Loucy (cell line): ENCODE data around the gene CREB1.

Source experiments
- EZH2phosphoT487 ChIP-seq: fragments of 200-600 bp; IDR thresholded peaks from 2 replicates; pipeline ENCODE4 v1.6.1; 2018; ENCODE audit warnings: antibody characterized with exemption, mild to moderate bottlenecking, moderate library complexity, borderline replicate concordance
- TF ChIP-seq, protein P1 (sequence below): fragments of 200-600 bp; sonication (generic); conservative IDR thresholded peaks from 2 replicates; pipeline ENCODE4 v1.5.1; 2014; ENCODE audit warnings: mild to moderate bottlenecking, antibody characterized with exemption, low read length

DNA sequence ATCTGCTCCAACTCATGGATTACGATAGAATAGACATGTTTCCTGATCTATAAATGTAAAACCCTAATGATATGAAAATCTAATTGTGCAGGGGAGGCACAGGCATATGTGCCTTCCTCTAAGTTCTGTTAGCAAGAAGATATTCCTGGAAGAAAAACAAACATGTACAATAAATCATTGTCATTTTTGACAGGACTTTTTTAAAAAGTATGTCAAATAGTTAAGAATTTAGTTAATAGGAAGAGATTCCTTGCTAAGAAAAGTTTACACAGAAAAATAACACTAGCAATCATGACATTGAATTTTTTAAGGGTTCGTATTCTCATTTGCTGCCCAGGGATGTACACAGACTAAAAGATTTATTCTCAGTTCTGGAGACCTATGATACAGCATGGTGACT, 15.3 kb upstream of the CREB1 start:
- no peak for TF ChIP-seq EZH2phosphoT487
- TF ChIP-seq, protein P1, sequence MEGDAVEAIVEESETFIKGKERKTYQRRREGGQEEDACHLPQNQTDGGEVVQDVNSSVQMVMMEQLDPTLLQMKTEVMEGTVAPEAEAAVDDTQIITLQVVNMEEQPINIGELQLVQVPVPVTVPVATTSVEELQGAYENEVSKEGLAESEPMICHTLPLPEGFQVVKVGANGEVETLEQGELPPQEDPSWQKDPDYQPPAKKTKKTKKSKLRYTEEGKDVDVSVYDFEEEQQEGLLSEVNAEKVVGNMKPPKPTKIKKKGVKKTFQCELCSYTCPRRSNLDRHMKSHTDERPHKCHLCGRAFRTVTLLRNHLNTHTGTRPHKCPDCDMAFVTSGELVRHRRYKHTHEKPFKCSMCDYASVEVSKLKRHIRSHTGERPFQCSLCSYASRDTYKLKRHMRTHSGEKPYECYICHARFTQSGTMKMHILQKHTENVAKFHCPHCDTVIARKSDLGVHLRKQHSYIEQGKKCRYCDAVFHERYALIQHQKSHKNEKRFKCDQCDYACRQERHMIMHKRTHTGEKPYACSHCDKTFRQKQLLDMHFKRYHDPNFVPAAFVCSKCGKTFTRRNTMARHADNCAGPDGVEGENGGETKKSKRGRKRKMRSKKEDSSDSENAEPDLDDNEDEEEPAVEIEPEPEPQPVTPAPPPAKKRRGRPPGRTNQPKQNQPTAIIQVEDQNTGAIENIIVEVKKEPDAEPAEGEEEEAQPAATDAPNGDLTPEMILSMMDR: no peak
